ENCODE measurements around the gene WWOX. TPM values are rescaled to one million over a fixed set of nuclear protein-coding genes. Genes with fewer than 3 reads are reported as not detected.
A peak's percentile ranks its signal among the peaks of the same experiment; 100 is the strongest.

Gene WWOX
- total RNA-seq, 6 experiments from 2014 or later, result 13.0 to 24.3 (median 16.5) TPM

DNA sequence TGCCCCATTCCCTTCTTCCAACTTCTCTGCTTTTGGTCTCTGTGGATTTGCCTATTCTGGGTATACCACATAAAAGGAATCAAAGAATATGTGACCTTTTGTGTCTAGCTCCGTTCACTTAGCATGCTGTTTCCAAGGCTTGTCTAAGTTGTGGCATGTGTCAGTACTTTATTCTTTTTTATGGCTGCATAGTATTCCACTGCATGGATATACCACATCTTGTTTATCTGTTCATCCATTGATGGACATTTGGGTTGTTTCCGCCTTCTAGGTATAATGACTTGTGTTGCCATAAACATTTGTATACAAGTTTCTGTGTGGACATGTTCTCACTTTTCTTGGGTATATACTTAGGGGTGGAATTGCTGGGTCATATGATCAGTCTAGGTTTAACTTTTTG, 1068.4 kb downstream of the WWOX start:
- intact Hi-C loops (cut with DNase I), result no loop called here
- Histone ChIP-seq H3K4me1 (peaks cover 0 to 20% (median 3%) of the 10 kb centered on the region in 4 donors), H3K9me3 (no peaks in the 10 kb centered on the region), H3K27me3 (no peaks in the 10 kb centered on the region), H3K27ac (no peak overlapping the region), H3K4me3 (no peak overlapping the region), H3K36me3 (no peaks in the 10 kb centered on the region)
- TF ChIP-seq, protein P1, sequence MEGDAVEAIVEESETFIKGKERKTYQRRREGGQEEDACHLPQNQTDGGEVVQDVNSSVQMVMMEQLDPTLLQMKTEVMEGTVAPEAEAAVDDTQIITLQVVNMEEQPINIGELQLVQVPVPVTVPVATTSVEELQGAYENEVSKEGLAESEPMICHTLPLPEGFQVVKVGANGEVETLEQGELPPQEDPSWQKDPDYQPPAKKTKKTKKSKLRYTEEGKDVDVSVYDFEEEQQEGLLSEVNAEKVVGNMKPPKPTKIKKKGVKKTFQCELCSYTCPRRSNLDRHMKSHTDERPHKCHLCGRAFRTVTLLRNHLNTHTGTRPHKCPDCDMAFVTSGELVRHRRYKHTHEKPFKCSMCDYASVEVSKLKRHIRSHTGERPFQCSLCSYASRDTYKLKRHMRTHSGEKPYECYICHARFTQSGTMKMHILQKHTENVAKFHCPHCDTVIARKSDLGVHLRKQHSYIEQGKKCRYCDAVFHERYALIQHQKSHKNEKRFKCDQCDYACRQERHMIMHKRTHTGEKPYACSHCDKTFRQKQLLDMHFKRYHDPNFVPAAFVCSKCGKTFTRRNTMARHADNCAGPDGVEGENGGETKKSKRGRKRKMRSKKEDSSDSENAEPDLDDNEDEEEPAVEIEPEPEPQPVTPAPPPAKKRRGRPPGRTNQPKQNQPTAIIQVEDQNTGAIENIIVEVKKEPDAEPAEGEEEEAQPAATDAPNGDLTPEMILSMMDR (IDR thresholded peaks at IDR 0.05), result no peak
- no peak for TF ChIP-seq POLR2A (IDR thresholded peaks at IDR 0.05)
- DNase-seq (no peak), ATAC-seq (no peak)
- WGBS (ENCODE audit: insufficient coverage, low coverage, low lambda C conversion rate, missing lambda C conversion rate), result 80% methylated on average over 2 of the region's 2 CpGs

DNA sequence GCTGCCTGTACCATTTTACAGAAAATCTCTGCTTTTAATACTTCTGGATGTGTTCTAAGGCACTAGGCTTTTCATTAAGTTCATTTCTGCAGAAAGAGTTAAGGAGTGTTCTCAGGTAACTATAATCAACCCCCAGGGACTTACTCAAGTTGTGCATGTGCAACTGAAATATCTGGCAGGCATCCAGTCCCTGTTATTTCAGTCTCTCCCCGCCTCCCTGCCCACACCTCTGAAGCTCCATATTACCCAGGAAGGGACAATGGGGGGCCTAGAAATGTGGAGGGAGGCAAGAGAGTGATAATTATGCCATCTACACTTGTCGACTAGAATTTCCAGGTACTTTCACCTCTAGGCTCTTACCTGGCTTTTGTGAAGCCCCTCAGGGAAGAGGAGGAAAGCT, 1068.9 kb downstream of the WWOX start:
- intact Hi-C loops (cut with DNase I), result no loop called here
- Histone ChIP-seq H3K36me3 (no peaks in the 10 kb centered on the region), H3K4me1 (peaks cover 0 to 20% (median 3%) of the 10 kb centered on the region in 4 donors), H3K27ac (no peak overlapping the region), H3K9me3 (no peaks in the 10 kb centered on the region), H3K27me3 (no peaks in the 10 kb centered on the region), H3K4me3 (no peak overlapping the region)
- DNase-seq (no peak), ATAC-seq (no peak)
- 83% methylated on average over 2 of the region's 2 CpGs for WGBS (ENCODE audit: insufficient coverage, low coverage, low lambda C conversion rate, missing lambda C conversion rate)
- no peak for TF ChIP-seq POLR2A (IDR thresholded peaks at IDR 0.05)
- TF ChIP-seq, protein P1 (IDR thresholded peaks at IDR 0.05), result no peak

DNA sequence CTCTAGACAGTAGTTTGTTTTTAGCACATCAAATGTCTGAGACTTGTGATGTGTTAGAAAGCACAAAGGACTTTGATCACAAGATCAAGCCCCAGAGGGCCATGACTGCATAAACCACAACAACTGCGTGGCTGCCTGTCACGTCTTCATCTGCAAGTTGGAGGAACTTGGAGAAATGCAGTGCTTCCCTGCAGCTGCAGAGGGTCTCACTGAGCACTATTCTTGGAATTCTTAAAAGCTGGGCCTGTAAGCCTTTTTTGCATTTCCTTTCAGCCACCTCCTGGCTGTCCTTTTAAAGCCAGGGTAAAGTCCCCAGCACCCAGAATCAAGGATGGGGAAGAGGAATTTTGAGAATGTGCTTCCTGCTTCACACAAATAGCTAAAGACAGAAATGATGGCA, 1069.8 kb downstream of the WWOX start:
- H3K4me3 ChIP-seq, result no peak overlapping the region
- intact Hi-C loops (cut with DNase I), result no loop called here
- H3K27me3 ChIP-seq, result no peaks in the 10 kb centered on the region
- H3K27ac ChIP-seq, result no peak overlapping the region
- WGBS (ENCODE audit: insufficient coverage, low coverage, low lambda C conversion rate, missing lambda C conversion rate), result 60% methylated on average over 1 of the region's 2 CpGs
- H3K9me3 ChIP-seq, result no peaks in the 10 kb centered on the region
- no peak for TF ChIP-seq POLR2A (IDR thresholded peaks at IDR 0.05)
- H3K4me1 ChIP-seq, result peaks cover 0 to 16% (median 3%) of the 10 kb centered on the region in 4 donors
- H3K36me3 ChIP-seq, result no peaks in the 10 kb centered on the region
- DNase-seq (peak in 1 of 3 donors; percentile 42), ATAC-seq (peak in 1 of 4 donors; percentile 25)

DNA sequence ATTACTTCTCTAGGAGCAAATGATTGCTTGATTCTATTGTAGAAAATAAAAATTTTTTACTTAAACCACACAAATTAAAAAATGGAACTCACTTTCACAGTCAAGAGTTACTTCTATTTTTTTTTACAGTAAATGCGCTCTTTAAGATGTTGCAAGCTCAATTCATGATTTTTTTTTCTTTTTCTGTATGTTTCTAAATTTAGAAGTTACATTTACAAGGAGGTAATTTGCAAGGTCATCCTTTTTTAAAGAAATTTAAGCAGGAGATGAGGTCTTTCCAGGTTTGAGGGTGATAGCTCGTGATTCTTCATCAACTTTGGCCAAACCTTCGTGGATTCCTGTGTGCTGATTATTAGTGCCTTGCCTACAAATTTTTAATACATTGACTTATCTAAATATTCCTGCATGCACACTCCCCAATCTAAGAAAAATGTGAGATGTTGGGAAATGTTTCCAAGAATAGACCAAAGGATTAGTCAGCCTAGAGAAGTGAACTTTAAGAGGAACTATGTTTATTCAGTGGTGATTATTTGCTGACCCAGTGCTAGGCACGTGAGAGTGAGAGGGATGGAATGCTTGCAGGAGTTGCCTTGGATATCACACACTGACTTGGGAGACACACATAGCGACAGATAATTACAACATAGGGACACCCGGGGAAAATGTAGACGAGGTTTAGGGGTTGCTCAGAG, 1071.2 kb downstream of the WWOX start:
- Histone ChIP-seq H3K4me1 (peaks cover 0 to 3% (median 0%) of the 10 kb centered on the region in 4 donors), H3K9me3 (no peaks in the 10 kb centered on the region), H3K36me3 (no peaks in the 10 kb centered on the region), H3K27ac (no peak overlapping the region), H3K27me3 (no peaks in the 10 kb centered on the region), H3K4me3 (no peak overlapping the region)
- ATAC-seq (peak in 2 of 4 donors; percentile 37 to 73), DNase-seq (no peak)
- no peak for TF ChIP-seq POLR2A (IDR thresholded peaks at IDR 0.05)
- TF ChIP-seq, protein P1 (IDR thresholded peaks at IDR 0.05), result no peak
- intact Hi-C loops (cut with DNase I), result no loop called here
- 61% methylated on average over 7 of the region's 7 CpGs for WGBS (ENCODE audit: insufficient coverage, low coverage, low lambda C conversion rate, missing lambda C conversion rate)

DNA sequence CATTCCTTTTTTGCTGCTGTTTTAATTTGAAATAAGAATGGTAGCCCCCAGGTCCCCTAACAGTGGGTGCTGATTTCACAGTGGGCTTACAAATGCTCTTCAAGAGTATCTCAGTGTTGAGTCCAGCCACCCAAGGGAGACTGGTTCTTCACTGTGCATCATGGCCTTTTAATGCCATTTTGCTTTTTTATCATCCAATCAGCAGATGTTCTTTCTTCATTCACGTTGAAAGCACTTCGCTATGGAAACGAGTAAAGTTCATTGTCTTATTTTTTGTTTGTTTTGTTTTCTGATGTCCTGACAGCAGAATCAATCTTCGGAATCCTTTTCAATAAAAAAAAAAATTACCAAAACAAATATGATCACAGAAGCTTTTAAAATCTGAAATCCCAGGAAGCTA, 1072.0 kb downstream of the WWOX start:
- ATAC-seq, result no peak
- no peak overlapping the region for H3K4me3 ChIP-seq
- TF ChIP-seq, protein P1 (IDR thresholded peaks at IDR 0.05), result no peak
- TF ChIP-seq POLR2A (IDR thresholded peaks at IDR 0.05), result no peak
- no peaks in the 10 kb centered on the region for H3K9me3 ChIP-seq
- 32% methylated on average over 4 of the region's 4 CpGs for WGBS (ENCODE audit: insufficient coverage, low coverage, low lambda C conversion rate, missing lambda C conversion rate)
- DNase-seq, result no peak
- intact Hi-C loops (cut with DNase I), result no loop called here
- H3K4me1 ChIP-seq, result no peaks in the 10 kb centered on the region
- H3K36me3 ChIP-seq, result no peaks in the 10 kb centered on the region
- H3K27me3 ChIP-seq, result no peaks in the 10 kb centered on the region
- no peak overlapping the region for H3K27ac ChIP-seq

Data from right lobe of liver (tissue), 6 donors.